T-cell (primary cell): ENCODE measurements around the gene REXO1. TPM values are rescaled to one million over a fixed set of nuclear protein-coding genes. Genes with fewer than 3 reads are reported as not detected.

Source experiments
- ATAC-seq, 4 experiments: fragments of 200-7000 bp in 3 of 4; fragments of 150-1000 bp in 1 of 4; cut with Tn5 transposase; replicated peaks in 1 of 4; 1 replicate in 3 of 4; 2 replicates in 1 of 4; pipeline ENCODE4 v1.10.0; 2021; ENCODE audit warnings: moderate library complexity in 3 of 4, mild to moderate bottlenecking in 2 of 4, moderate number of reproducible peaks in 1 of 4
- CTCF ChIA-PET, 2 donors: fragments of 300-600 bp; sonication (Branson Sonifier 250); formaldehyde crosslinking; loops; one replicate each; lab custom pipeline; 2022; ENCODE audit warnings: antibody characterized with exemption in 2 of 2; lab: Charles Lee
- POLR2A ChIA-PET, 2 donors: fragments of 300-600 bp; sonication (Branson Sonifier 250); formaldehyde crosslinking; loops; one replicate each; lab custom pipeline; 2022; ENCODE audit warnings: antibody characterized with exemption in 2 of 2; lab: Charles Lee
- DNase-seq, 35 experiments: peaks; one replicate each; pipeline versions ENCODE4 v3.0.0 to v3.0.0-alpha.2; 2013 to 2023
- H3K27ac ChIP-seq: one replicate; pipeline ENCODE4 v1.5.1; 2013; ENCODE audit warnings: low read length
- H3K27me3 ChIP-seq, 2 experiments: replicated peaks in 1 of 2; 1 replicate in 1 of 2; 2 replicates in 1 of 2; pipeline versions ENCODE4 v1.6.1 to v1.7.0; 2013; ENCODE audit warnings: low read length in 1 of 2, mixed read lengths in 1 of 2; ENCODE audit not compliant: control insufficient read depth in 2 of 2, insufficient read depth in 2 of 2; ENCODE audit errors: extremely low read depth in 1 of 2
- H3K36me3 ChIP-seq, 2 donors: 1 replicate in 1 of 2; 2 replicates in 1 of 2; pipeline versions ENCODE4 v1.6.1 to v1.7.0; 2013; ENCODE audit warnings: low read length in 1 of 2; ENCODE audit not compliant: control insufficient read depth in 2 of 2, insufficient read depth in 1 of 2; ENCODE audit errors: extremely low read depth in 1 of 2
- H3K4me1 ChIP-seq, 2 experiments: 1 replicate in 1 of 2; 2 replicates in 1 of 2; pipeline versions ENCODE4 v1.6.1 to v1.7.0; 2013; ENCODE audit warnings: low read length in 2 of 2, mixed read lengths in 1 of 2; ENCODE audit not compliant: insufficient read depth in 2 of 2, control insufficient read depth in 1 of 2; ENCODE audit errors: extremely low read depth in 1 of 2
- H3K4me3 ChIP-seq, 2 donors: 1 replicate in 1 of 2; 2 replicates in 1 of 2; pipeline versions ENCODE4 v1.5.1 to v1.7.0; 2013; ENCODE audit warnings: mild to moderate bottlenecking in 2 of 2, low read length in 1 of 2, moderate library complexity in 1 of 2; ENCODE audit not compliant: control insufficient read depth in 1 of 2; ENCODE audit errors: extremely low read depth in 1 of 2
- H3K9me3 ChIP-seq: 2 replicates; pipeline ENCODE4 v1.7.0; 2013
- H3K27ac Mint-ChIP-seq, 2 donors: one replicate each; pipeline ENCODE4 v1.8.0; 2020 to 2021; ENCODE audit warnings: mild to moderate bottlenecking in 2 of 2, mixed read lengths in 2 of 2
- H3K27me3 Mint-ChIP-seq, 2 donors: one replicate each; pipeline ENCODE4 v1.8.0; 2021 to 2022; ENCODE audit warnings: mixed read lengths in 2 of 2
- H3K36me3 Mint-ChIP-seq: one replicate; pipeline ENCODE4 v1.8.0; 2021; ENCODE audit warnings: mixed read lengths
- H3K4me1 Mint-ChIP-seq, 3 donors: one replicate each; pipeline ENCODE4 v1.8.0; 2020 to 2022; ENCODE audit warnings: mixed read lengths in 3 of 3, mild to moderate bottlenecking in 1 of 3
- H3K4me3 Mint-ChIP-seq, 3 donors: one replicate each; pipeline ENCODE4 v1.8.0; 2020 to 2022; ENCODE audit warnings: mild to moderate bottlenecking in 3 of 3, mixed read lengths in 3 of 3, moderate library complexity in 3 of 3
- H3K9me3 Mint-ChIP-seq, 3 donors: one replicate each; pipeline ENCODE4 v1.8.0; 2020 to 2022; ENCODE audit warnings: mixed read lengths in 3 of 3
- WGBS: methylation state at CpG from one replicate; pipeline ENCODE4 v1.1.5; 2013; ENCODE audit warnings: missing lambda C conversion rate; ENCODE audit not compliant: insufficient coverage; 5-methylcytosine and 5-hydroxymethylcytosine counted together
- total RNA-seq, 35 experiments: library from RNA in 6 of 35; stranded (reverse) in 6 of 35; fragments of 120-200 nt in 1 of 35; gene quantifications; one replicate each; pipeline versions ENCODE4 v1.2.1 to v1.2.4 and lab custom pipeline; 2013 to 2026

REXO1 gene
- total RNA-seq, 5 donors from 2014 or later (not counting 1 experiment from before 2014, with no cell fraction given): 68.4 to 97.5 (median 78.7) TPM

GRCh38 chr19:1836458-1837221 is 11.6 kb downstream of the REXO1 start:
- ChIA-PET CTCF (interaction anchor here in 1 of 2 donors (0.6 to 0.7 kb wide), 3 partner anchors 8 to 424 kb away, joined by 8 to 10 read pairs (median 9); no protein-coding TSS in a partner anchor), POLR2A (no interaction called here)
- Histone ChIP-seq H3K9me3 (no peaks in the 10 kb centered on the region), H3K27ac (no peak overlapping the region), H3K36me3 (peaks cover 7 to 11% of the 10 kb centered on the region in 2 donors), H3K27me3 (no peaks in the 10 kb centered on the region), H3K4me1 (peaks cover 0 to 52% of the 10 kb centered on the region in 2 experiments), H3K4me3 (no peak overlapping the region)
- Mint-ChIP-seq H3K27me3 (no peaks in the 10 kb centered on the region), H3K4me3 (no peak overlapping the region), H3K9me3 (no peaks in the 10 kb centered on the region), H3K36me3 (no peaks in the 10 kb centered on the region), H3K4me1 (peaks cover 29 to 43% (median 32%) of the 10 kb centered on the region in 3 donors), H3K27ac (no peak overlapping the region)
- no peak for ATAC-seq
- WGBS: 98% methylated on average over 22 of the region's 31 CpGs
- no peak for DNase-seq

GRCh38 chr19:1833540-1833939 is 14.7 kb downstream of the REXO1 start:
- ChIA-PET POLR2A (no interaction called here), CTCF (interaction anchor here in 1 of 2 donors (1.1 kb wide), 1 partner anchor 10 kb away, joined by 4 read pairs; no protein-coding TSS in a partner anchor)
- H3K27ac ChIP-seq: no peak overlapping the region

DNA sequence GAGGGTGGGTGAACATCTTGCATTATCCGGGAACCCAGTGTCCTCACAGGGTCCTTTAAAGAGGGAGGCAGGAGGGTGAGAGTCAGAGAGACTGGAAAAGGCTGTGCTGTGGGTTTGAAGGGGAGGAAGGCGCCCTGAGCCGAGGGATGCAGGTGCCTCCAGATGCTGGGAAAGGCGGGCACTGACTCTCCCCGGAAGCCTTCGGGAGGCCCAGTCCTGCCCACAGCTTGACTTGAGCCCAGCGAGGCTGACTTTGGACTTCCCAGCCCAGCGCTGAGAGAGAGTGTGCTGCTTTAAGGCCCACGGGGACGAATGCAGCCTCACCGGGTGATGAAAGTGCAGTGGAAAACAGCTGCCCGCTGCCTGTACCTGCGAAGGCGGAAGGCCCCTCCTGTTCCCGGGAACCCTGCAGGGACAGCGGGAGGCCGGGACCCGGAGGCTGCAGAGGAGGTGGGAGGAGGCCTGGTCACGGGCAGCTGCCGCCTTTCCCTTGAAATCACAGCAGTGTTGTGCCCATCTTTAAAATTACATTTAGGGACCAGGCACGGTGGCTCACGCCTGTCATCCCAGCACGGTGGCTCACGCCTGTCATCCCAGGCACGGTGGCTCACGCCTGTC is 16.1 kb downstream of the REXO1 start:
- no peak overlapping the region for H3K27ac ChIP-seq
- no peaks in the 10 kb centered on the region for H3K9me3 ChIP-seq
- no peaks in the 10 kb centered on the region for H3K27me3 Mint-ChIP-seq
- ATAC-seq: no peak
- peaks cover 7 to 14% (median 14%) of the 10 kb centered on the region in 3 donors for H3K4me1 Mint-ChIP-seq
- no peak for DNase-seq
- no peaks in the 10 kb centered on the region for H3K9me3 Mint-ChIP-seq
- H3K36me3 ChIP-seq: peaks cover 17 to 22% of the 10 kb centered on the region in 2 donors
- no peaks in the 10 kb centered on the region for H3K27me3 ChIP-seq
- ChIA-PET CTCF (interaction anchor here in 1 of 2 donors (1.1 kb wide), 1 partner anchor 9 kb away, joined by 4 read pairs; no protein-coding TSS in a partner anchor), POLR2A (interaction anchor here in 1 of 2 donors (0.7 kb wide), 1 partner anchor 1284 kb away, joined by 4 read pairs; no protein-coding TSS in a partner anchor)
- no peak overlapping the region for H3K4me3 Mint-ChIP-seq
- no peak overlapping the region for H3K4me3 ChIP-seq
- WGBS: 96% methylated on average over 23 of the region's 26 CpGs
- peaks cover 0 to 25% of the 10 kb centered on the region in 2 experiments for H3K4me1 ChIP-seq
- no peak overlapping the region for H3K27ac Mint-ChIP-seq
- H3K36me3 Mint-ChIP-seq: no peaks in the 10 kb centered on the region

More at GRCh38 chr19:1833540-1833939, 14.7 kb downstream of the REXO1 start:
- no peaks in the 10 kb centered on the region for H3K9me3 ChIP-seq
- WGBS: 96% methylated on average over 12 of the region's 15 CpGs
- no peaks in the 10 kb centered on the region for H3K27me3 ChIP-seq
- H3K36me3 ChIP-seq: peaks cover 7 to 18% of the 10 kb centered on the region in 2 donors
- no peak overlapping the region for H3K4me3 ChIP-seq
- no peaks in the 10 kb centered on the region for H3K27me3 Mint-ChIP-seq
- H3K4me3 Mint-ChIP-seq: no peak overlapping the region
- H3K9me3 Mint-ChIP-seq: no peaks in the 10 kb centered on the region
- peaks cover 0 to 35% of the 10 kb centered on the region in 2 experiments for H3K4me1 ChIP-seq
- no peak overlapping the region for H3K27ac Mint-ChIP-seq
- peaks cover 14 to 20% (median 14%) of the 10 kb centered on the region in 3 donors for H3K4me1 Mint-ChIP-seq
- ATAC-seq: no peak
- DNase-seq: no peak
- H3K36me3 Mint-ChIP-seq: no peaks in the 10 kb centered on the region

- H3K27ac Mint-ChIP-seq: no peak overlapping the region
- no peaks in the 10 kb centered on the region for H3K27me3 Mint-ChIP-seq
- H3K27me3 ChIP-seq: no peaks in the 10 kb centered on the region
- no peak overlapping the region for H3K4me3 Mint-ChIP-seq
- H3K9me3 ChIP-seq: no peaks in the 10 kb centered on the region
- peaks cover 21 to 22% of the 10 kb centered on the region in 2 donors for H3K36me3 ChIP-seq
- no peak overlapping the region for H3K27ac ChIP-seq
- peaks cover 4 to 14% (median 14%) of the 10 kb centered on the region in 3 donors for H3K4me1 Mint-ChIP-seq
- DNase-seq: no peak
- no peak overlapping the region for H3K4me3 ChIP-seq
- CTCF ChIA-PET: no interaction called here
- peaks cover 0 to 23% of the 10 kb centered on the region in 2 experiments for H3K4me1 ChIP-seq
- 94% methylated on average over 11 of the region's 11 CpGs for WGBS
- H3K36me3 Mint-ChIP-seq: peaks cover 1% of the 10 kb centered on the region
- no peak for ATAC-seq
- no peaks in the 10 kb centered on the region for H3K9me3 Mint-ChIP-seq
- POLR2A ChIA-PET: no interaction called here
These were observed 17.3 kb downstream of the REXO1 start for GRCh38 chr19:1830978-1831377.

DNA sequence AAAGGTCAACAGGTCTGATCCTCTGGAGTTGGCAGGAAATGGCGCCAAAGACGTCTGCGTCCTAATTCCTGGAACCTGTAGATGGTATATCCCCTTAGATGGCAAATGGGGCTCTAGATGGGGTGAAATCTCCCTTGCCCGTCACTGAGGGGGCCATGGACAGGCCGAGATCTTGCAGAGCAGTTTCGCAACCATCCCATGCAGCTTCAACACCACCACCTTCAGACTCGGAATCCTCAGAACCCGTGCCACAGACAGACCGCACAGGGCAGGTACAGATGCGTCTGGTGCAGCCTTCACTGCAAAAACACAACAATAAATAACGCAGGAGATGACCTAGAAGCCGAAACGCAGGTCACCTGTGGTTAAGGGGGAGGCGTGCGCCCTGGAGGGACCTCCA is 17.7 kb downstream of the REXO1 start:
- Mint-ChIP-seq H3K36me3 (peaks cover 4% of the 10 kb centered on the region), H3K27me3 (no peaks in the 10 kb centered on the region), H3K27ac (no peak overlapping the region), H3K9me3 (no peaks in the 10 kb centered on the region), H3K4me1 (peaks cover 5 to 17% (median 14%) of the 10 kb centered on the region in 3 donors), H3K4me3 (no peak overlapping the region)
- Histone ChIP-seq H3K36me3 (peaks cover 22 to 24% of the 10 kb centered on the region in 2 donors), H3K4me1 (peaks cover 0 to 23% of the 10 kb centered on the region in 2 experiments), H3K27ac (no peak overlapping the region), H3K4me3 (no peak overlapping the region), H3K27me3 (no peaks in the 10 kb centered on the region), H3K9me3 (no peaks in the 10 kb centered on the region)
- 100% methylated on average over 3 of the region's 15 CpGs for WGBS
- ChIA-PET POLR2A (no interaction called here), CTCF (no interaction called here)
- no peak for DNase-seq
- ATAC-seq: no peak

- WGBS: 93% methylated on average over 3 of the region's 11 CpGs
- POLR2A ChIA-PET: no interaction called here
- CTCF ChIA-PET: no interaction called here
- no peaks in the 10 kb centered on the region for H3K27me3 ChIP-seq
- Mint-ChIP-seq H3K27me3 (no peaks in the 10 kb centered on the region), H3K27ac (no peak overlapping the region), H3K4me3 (no peak overlapping the region), H3K36me3 (peaks cover 4% of the 10 kb centered on the region), H3K9me3 (no peaks in the 10 kb centered on the region), H3K4me1 (peaks cover 5 to 17% (median 14%) of the 10 kb centered on the region in 3 donors)
- H3K36me3 ChIP-seq: peaks cover 22 to 25% of the 10 kb centered on the region in 2 donors
- peaks cover 0 to 22% of the 10 kb centered on the region in 2 experiments for H3K4me1 ChIP-seq
- no peaks in the 10 kb centered on the region for H3K9me3 ChIP-seq
- no peak overlapping the region for H3K27ac ChIP-seq
- H3K4me3 ChIP-seq: no peak overlapping the region
- ATAC-seq (no peak), DNase-seq (no peak)
These were observed 18.3 kb downstream of the REXO1 start for GRCh38 chr19:1829958-1830357.
